Testis (tissue), 2 donors: ENCODE data around the gene SUGT1.
"Not testable (repeated sequence)": the region's sequence is repeated elsewhere in the genome, so short reads cannot be mapped to it uniquely, and the experiment has no call there.

Experiments used
- POLR2A ChIP-seq: fragments of 450-650 bp; IDR thresholded peaks from one replicate; pipeline ENCODE4 v1.6.1; 2017; ENCODE audit warnings: antibody characterized with exemption, mild to moderate bottlenecking, moderate library complexity
- TF ChIP-seq, protein P1 (sequence below), 3 experiments: fragments of 450-650 bp in 2 of 3; fragments of 200-600 bp in 1 of 3; sonication (generic) in 1 of 3; IDR thresholded peaks; one replicate each; pipeline ENCODE4 v1.5.1; 2016 to 2019; ENCODE audit warnings: antibody characterized with exemption in 3 of 3, mild to moderate bottlenecking in 2 of 3, moderate library complexity in 1 of 3

DNA sequence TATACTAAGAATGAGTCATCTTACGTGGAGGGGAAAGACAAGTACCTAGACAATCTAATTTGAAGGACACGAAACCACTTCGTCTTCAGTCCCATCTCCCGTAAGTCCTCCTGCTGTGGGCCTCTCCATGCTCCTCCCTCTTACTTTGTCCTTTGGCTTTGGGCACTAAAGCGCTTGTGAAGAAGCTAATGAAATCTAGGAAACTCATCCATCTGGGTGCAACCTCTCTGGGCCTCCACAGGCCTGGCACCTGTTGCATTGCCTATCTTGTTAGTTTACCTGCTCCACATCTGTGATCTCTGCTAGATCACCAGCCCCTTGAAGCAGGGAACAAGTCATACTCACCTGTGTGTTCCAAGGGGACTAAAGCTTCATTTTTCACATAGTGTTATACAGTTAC, 42.5 kb upstream of the SUGT1 start:
- TF ChIP-seq, protein P1, sequence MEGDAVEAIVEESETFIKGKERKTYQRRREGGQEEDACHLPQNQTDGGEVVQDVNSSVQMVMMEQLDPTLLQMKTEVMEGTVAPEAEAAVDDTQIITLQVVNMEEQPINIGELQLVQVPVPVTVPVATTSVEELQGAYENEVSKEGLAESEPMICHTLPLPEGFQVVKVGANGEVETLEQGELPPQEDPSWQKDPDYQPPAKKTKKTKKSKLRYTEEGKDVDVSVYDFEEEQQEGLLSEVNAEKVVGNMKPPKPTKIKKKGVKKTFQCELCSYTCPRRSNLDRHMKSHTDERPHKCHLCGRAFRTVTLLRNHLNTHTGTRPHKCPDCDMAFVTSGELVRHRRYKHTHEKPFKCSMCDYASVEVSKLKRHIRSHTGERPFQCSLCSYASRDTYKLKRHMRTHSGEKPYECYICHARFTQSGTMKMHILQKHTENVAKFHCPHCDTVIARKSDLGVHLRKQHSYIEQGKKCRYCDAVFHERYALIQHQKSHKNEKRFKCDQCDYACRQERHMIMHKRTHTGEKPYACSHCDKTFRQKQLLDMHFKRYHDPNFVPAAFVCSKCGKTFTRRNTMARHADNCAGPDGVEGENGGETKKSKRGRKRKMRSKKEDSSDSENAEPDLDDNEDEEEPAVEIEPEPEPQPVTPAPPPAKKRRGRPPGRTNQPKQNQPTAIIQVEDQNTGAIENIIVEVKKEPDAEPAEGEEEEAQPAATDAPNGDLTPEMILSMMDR (IDR thresholded peaks at IDR 0.05), result not testable (repeated sequence)
- TF ChIP-seq POLR2A, result not testable (repeated sequence)
